SK-N-SH (cell line): ENCODE measurements around the gene ASPG.

ENCODE experiments used
- TEAD4 ChIP-seq: IDR thresholded peaks from 2 replicates; pipeline ENCODE4 v1.4.0; 2012; ENCODE audit warnings: mild to moderate bottlenecking, borderline replicate concordance; ENCODE audit not compliant: insufficient read depth
- ZBTB33 ChIP-seq: IDR thresholded peaks from 2 replicates; pipeline ENCODE4 v1.4.0; 2012; ENCODE audit warnings: low read depth, borderline replicate concordance

GRCh38 chr14:104119488-104120251, 34.2 kb downstream of the ASPG start:
- TF ChIP-seq ZBTB33 (no peak), TEAD4 (no peak)
